ENCODE results near the gene PCBP4.

The PCBP4 gene

DNA sequence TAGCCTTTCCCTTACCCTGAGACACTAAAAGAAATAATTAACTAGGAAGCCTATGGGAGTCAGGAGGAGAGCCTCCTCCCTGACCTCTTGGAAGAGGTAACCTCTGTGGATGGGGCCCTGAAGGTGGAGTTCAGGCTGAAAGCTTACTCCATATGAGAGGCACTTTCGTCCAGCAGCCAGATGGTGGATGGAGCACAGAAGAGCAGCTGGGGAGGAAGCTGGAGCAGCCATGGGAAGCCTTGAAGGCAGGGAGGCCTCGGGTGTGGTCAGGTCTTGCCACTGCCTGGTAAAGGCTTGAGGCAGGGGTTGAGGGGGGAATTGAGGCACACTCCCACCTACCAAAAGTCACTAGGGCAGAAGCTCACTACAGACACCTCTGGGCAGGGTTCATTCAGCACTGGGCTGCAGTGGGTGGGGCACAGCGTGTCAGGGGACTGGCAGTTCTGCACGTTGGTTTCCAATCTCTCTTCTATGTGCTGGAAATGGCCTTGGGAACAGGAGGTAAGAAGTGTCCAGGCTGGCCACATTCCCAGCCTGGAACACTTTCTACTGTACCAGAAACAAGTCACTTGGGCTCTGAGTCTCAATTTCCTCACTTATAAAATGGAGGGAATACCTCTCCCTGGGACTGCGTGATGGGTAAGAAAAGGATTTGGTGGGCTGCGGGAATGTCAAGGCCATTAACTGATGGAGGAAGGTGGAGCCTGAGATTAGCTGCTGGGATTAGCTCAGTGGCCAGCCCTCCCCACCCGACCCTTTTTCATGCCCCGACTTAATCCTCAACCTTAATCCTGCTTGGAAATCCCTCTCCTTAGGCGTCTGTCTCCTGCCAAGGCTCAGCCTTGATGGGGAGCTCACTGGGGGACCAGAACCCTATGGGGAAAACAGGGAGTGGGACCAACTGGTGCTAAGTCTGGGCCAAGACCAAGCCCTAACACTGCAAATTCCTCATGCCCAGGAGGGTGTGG is 5.4 kb downstream of the PCBP4 start:
- Histone ChIP-seq H3K9me3 (ENCODE audit: control insufficient read depth, insufficient read depth, low read length) (no peaks in the 10 kb centered on the region), H3K27me3 (ENCODE audit: control insufficient read depth, low read length) (peaks cover 32% of the 10 kb centered on the region), H3K4me3 (ENCODE audit: low read length) (no peak overlapping the region), H3K9me2 (replicated peaks; ENCODE audit: control insufficient read depth, low read length) (no peaks in the 10 kb centered on the region), H3K36me3 (ENCODE audit: control insufficient read depth, low read length) (no peaks in the 10 kb centered on the region), H3K4me1 (ENCODE audit: control insufficient read depth, low read length) (peaks cover 3% of the 10 kb centered on the region; the same call in 1 of the 2 replicates), H3F3A (ENCODE audit: control insufficient read depth, insufficient read depth) (no peaks in the 10 kb centered on the region), H3K27ac (ENCODE audit: low read depth, low read length) (no peak overlapping the region), H3K4me2 (ENCODE audit: low read length) (no peak overlapping the region), H3K79me2 (ENCODE audit: control insufficient read depth, low read length) (no peaks in the 10 kb centered on the region), H4K20me1 (ENCODE audit: control insufficient read depth, insufficient read depth, low read depth, low read length) (no peaks in the 10 kb centered on the region)
- no peak for TF ChIP-seq EZH2phosphoT487 (IDR thresholded peaks at IDR 0.05; ENCODE audit: borderline replicate concordance, low read length)

DNA sequence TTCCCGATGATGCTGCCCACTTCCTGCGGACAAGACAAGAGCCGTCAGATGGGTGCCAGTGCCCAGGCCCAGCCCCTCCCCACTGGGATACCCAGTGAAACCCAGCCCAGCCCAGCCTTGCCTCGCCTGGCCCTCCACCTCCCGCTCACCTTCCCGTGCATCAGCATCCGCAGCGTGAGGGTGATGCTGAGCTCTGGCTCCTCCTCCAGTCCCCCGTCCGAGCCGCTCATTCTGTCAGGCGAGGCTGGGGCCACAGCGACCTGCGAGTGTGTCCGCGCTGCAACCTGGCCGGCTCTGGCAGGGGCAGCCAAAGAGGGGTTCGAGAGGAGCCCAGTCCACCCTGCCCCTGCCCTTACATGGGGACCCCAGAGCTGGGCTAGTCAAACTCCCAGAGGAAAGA is 6.2 kb downstream of the PCBP4 start:
- TF ChIP-seq, protein P1, sequence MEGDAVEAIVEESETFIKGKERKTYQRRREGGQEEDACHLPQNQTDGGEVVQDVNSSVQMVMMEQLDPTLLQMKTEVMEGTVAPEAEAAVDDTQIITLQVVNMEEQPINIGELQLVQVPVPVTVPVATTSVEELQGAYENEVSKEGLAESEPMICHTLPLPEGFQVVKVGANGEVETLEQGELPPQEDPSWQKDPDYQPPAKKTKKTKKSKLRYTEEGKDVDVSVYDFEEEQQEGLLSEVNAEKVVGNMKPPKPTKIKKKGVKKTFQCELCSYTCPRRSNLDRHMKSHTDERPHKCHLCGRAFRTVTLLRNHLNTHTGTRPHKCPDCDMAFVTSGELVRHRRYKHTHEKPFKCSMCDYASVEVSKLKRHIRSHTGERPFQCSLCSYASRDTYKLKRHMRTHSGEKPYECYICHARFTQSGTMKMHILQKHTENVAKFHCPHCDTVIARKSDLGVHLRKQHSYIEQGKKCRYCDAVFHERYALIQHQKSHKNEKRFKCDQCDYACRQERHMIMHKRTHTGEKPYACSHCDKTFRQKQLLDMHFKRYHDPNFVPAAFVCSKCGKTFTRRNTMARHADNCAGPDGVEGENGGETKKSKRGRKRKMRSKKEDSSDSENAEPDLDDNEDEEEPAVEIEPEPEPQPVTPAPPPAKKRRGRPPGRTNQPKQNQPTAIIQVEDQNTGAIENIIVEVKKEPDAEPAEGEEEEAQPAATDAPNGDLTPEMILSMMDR (IDR thresholded peaks at IDR 0.05; ENCODE audit: low read depth, low read length, poor library complexity, severe bottlenecking) = no peak
- no peak for TF ChIP-seq EZH2phosphoT487 (IDR thresholded peaks at IDR 0.05; ENCODE audit: borderline replicate concordance, low read length)
- no peaks in the 10 kb centered on the region for H3K4me1 ChIP-seq (ENCODE audit: control insufficient read depth, low read length)
- H3K36me3 ChIP-seq (ENCODE audit: control insufficient read depth, low read length) = no peaks in the 10 kb centered on the region
- H3K79me2 ChIP-seq (ENCODE audit: control insufficient read depth, low read length) = no peaks in the 10 kb centered on the region
- no peaks in the 10 kb centered on the region for H3F3A ChIP-seq (ENCODE audit: control insufficient read depth, insufficient read depth)
- no peak overlapping the region for H3K4me2 ChIP-seq (ENCODE audit: low read length)
- H3K9me2 ChIP-seq (replicated peaks; ENCODE audit: control insufficient read depth, low read length) = no peaks in the 10 kb centered on the region
- H4K20me1 ChIP-seq (ENCODE audit: control insufficient read depth, insufficient read depth, low read depth, low read length) = no peaks in the 10 kb centered on the region
- no peak overlapping the region for H3K4me3 ChIP-seq (ENCODE audit: low read length)
- no peak overlapping the region for H3K27ac ChIP-seq (ENCODE audit: low read depth, low read length)
- peaks cover 24% of the 10 kb centered on the region for H3K27me3 ChIP-seq (ENCODE audit: control insufficient read depth, low read length)
- H3K9me3 ChIP-seq (ENCODE audit: control insufficient read depth, insufficient read depth, low read length) = no peaks in the 10 kb centered on the region

DNA sequence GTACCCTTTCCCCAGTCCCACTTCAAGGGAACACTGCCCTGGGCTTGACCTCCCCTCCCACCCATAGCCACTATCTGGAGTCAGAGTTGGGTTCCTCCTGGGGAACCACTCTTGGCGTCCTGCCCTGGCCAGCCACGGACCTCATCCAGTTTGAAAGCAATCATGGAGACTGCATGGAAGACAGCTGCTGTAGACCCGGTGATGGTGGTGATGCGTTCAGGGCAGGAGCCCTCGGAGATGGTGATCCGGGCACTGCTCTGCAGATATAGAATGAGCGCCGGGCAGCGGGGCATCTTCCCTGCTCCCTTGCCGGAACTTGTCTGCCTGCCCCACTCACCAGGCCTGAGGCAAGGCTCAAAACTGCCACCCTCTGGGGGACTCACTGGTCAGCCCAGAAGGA is 6.9 kb downstream of the PCBP4 start:
- Histone ChIP-seq H3K4me1 (ENCODE audit: control insufficient read depth, low read length) (no peaks in the 10 kb centered on the region), H3K9me2 (replicated peaks; ENCODE audit: control insufficient read depth, low read length) (no peaks in the 10 kb centered on the region), H3K27ac (ENCODE audit: low read depth, low read length) (no peak overlapping the region), H3K36me3 (ENCODE audit: control insufficient read depth, low read length) (no peaks in the 10 kb centered on the region), H4K20me1 (ENCODE audit: control insufficient read depth, insufficient read depth, low read depth, low read length) (no peaks in the 10 kb centered on the region), H3K9me3 (ENCODE audit: control insufficient read depth, insufficient read depth, low read length) (no peaks in the 10 kb centered on the region), H3K79me2 (ENCODE audit: control insufficient read depth, low read length) (no peaks in the 10 kb centered on the region), H3F3A (ENCODE audit: control insufficient read depth, insufficient read depth) (no peaks in the 10 kb centered on the region), H3K4me2 (ENCODE audit: low read length) (no peak overlapping the region), H3K27me3 (ENCODE audit: control insufficient read depth, low read length) (peaks cover 19% of the 10 kb centered on the region), H3K4me3 (ENCODE audit: low read length) (no peak overlapping the region)
- TF ChIP-seq, protein P1 (IDR thresholded peaks at IDR 0.05; ENCODE audit: low read depth, low read length, poor library complexity, severe bottlenecking) = no peak

DNA sequence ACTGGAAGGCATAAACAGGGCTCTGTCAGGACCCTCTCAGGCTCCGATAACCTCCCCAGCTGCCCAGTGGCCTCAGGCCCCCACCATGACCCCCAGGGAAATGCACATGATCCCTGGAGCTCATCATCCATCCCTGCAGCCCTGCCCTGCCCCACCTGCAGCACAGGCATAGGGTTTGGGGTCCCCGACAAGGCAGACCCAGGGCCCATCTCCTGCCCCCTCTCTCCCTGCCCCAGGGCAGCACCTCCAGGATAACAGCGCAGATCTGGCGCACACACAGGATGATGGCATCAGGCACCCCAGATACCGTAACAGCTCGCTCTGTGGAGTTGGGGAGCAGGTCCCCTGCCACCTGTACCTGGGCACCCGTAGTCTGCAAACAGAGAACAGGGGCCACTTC is 7.6 kb downstream of the PCBP4 start:
- H4K20me1 ChIP-seq (ENCODE audit: control insufficient read depth, insufficient read depth, low read depth, low read length) = no peaks in the 10 kb centered on the region
- no peak overlapping the region for H3K27ac ChIP-seq (ENCODE audit: low read depth, low read length)
- H3K27me3 ChIP-seq (ENCODE audit: control insufficient read depth, low read length) = peaks cover 12% of the 10 kb centered on the region
- no peaks in the 10 kb centered on the region for H3F3A ChIP-seq (ENCODE audit: control insufficient read depth, insufficient read depth)
- no peak overlapping the region for H3K4me2 ChIP-seq (ENCODE audit: low read length)
- H3K4me1 ChIP-seq (ENCODE audit: control insufficient read depth, low read length) = no peaks in the 10 kb centered on the region
- H3K9me3 ChIP-seq (ENCODE audit: control insufficient read depth, insufficient read depth, low read length) = no peaks in the 10 kb centered on the region
- no peaks in the 10 kb centered on the region for H3K79me2 ChIP-seq (ENCODE audit: control insufficient read depth, low read length)
- no peak overlapping the region for H3K4me3 ChIP-seq (ENCODE audit: low read length)
- no peaks in the 10 kb centered on the region for H3K36me3 ChIP-seq (ENCODE audit: control insufficient read depth, low read length)
- H3K9me2 ChIP-seq (replicated peaks; ENCODE audit: control insufficient read depth, low read length) = no peaks in the 10 kb centered on the region
- TF ChIP-seq EZH2phosphoT487 (IDR thresholded peaks at IDR 0.05; ENCODE audit: borderline replicate concordance, low read length) = no peak
- TF ChIP-seq, protein P1 (IDR thresholded peaks at IDR 0.05; ENCODE audit: low read depth, low read length, poor library complexity, severe bottlenecking) = no peak

Measured in DOHH2 (cell line).